GM20431 (cell line): Measurements from ENCODE around the gene LRRFIP1.
"Not testable (repeated sequence)": the region's sequence is repeated elsewhere in the genome, so short reads cannot be mapped to it uniquely, and the experiment has no call there.

ENCODE experiments used
- in situ Hi-C: fragments of 300-500 bp; cut with MseI, MboI; formaldehyde crosslinking; loops from one replicate; pipeline ENCODE4 v1.15.0; 2020; ENCODE audit warnings: low sequenced_read_pairs; ENCODE audit not compliant: unreplicated experiment

The LRRFIP1 gene

GRCh38 chr2:237675316-237675715, 47.9 kb downstream of the LRRFIP1 start:
- in situ Hi-C loops = loop anchor here (10.0 kb wide), 1 partner anchor 69 kb away; no protein-coding TSS in a partner anchor

- in situ Hi-C loops = no loop called here
Observed at GRCh38 chr2:237680702-237681478, 53.5 kb downstream of the LRRFIP1 start.

GRCh38 chr2:237682151-237682550, 54.8 kb downstream of the LRRFIP1 start:
- in situ Hi-C loops = no loop called here

- in situ Hi-C loops = no loop called here
Observed at GRCh38 chr2:237682856-237683670, 55.7 kb downstream of the LRRFIP1 start.

GRCh38 chr2:237685408-237685807, 58.0 kb downstream of the LRRFIP1 start:
- in situ Hi-C loops = no loop called here

GRCh38 chr2:237686659-237687136, 59.3 kb downstream of the LRRFIP1 start:
- in situ Hi-C loops = no loop called here

- in situ Hi-C loops = no loop called here
Observed at GRCh38 chr2:237688081-237688480, 60.7 kb downstream of the LRRFIP1 start.

GRCh38 chr2:237688541-237688940, 61.2 kb downstream of the LRRFIP1 start:
- in situ Hi-C loops = not testable (repeated sequence)

- in situ Hi-C loops = no loop called here
Observed at GRCh38 chr2:237689336-237690131, 62.1 kb downstream of the LRRFIP1 start.

- in situ Hi-C loops = no loop called here
Observed at GRCh38 chr2:237691029-237691907, 63.9 kb downstream of the LRRFIP1 start.

GRCh38 chr2:237691908-237692600, 64.7 kb downstream of the LRRFIP1 start:
- in situ Hi-C loops = no loop called here

GRCh38 chr2:237692601-237693290, 65.4 kb downstream of the LRRFIP1 start:
- in situ Hi-C loops = no loop called here

- in situ Hi-C loops = no loop called here
Observed at GRCh38 chr2:237693291-237693994, 66.1 kb downstream of the LRRFIP1 start.

- in situ Hi-C loops = no loop called here
Observed at GRCh38 chr2:237694415-237695194, 67.2 kb downstream of the LRRFIP1 start.

- in situ Hi-C loops = no loop called here
Observed at GRCh38 chr2:237695201-237695780, 67.9 kb downstream of the LRRFIP1 start.

GRCh38 chr2:237696461-237696860, 69.1 kb downstream of the LRRFIP1 start:
- in situ Hi-C loops = no loop called here
